ENCODE data around the gene IL11RA. TPM values are rescaled to one million over a fixed set of nuclear protein-coding genes. Genes with fewer than 3 reads are reported as not detected.

IL11RA gene
- total and polyA plus RNA-seq, 2 of the 8 experiments (the other 6 are each of a cell fraction or from before 2014, with no cell fraction given) = 5.5 to 9.1 TPM

GRCh38 chr9:34611251-34611810 lies 40.7 kb upstream of the IL11RA start:
- Histone ChIP-seq H3K18ac (ENCODE audit: extremely low read depth, low read length) (peak overlapping the region; percentile 90; the same call in 1 of the 2 replicates), H3K4me1 (replicated peaks in 1 of 4; ENCODE audit: control insufficient read depth in 3 of 4, insufficient read depth in 4 of 4, low read length in 3 of 4) (peaks cover 0 to 11% (median 6%) of the 10 kb centered on the region in 4 experiments; a peak in 6 of 7 replicates), H3K79me1 (ENCODE audit: low read depth, low read length) (no peaks in the 10 kb centered on the region), H4K5ac (ENCODE audit: insufficient read length, low read depth, low read length) (peak overlapping the region; percentile 77), H3K56ac (replicated peaks; ENCODE audit: insufficient read length, low read depth, low read length) (peak overlapping the region; percentile 70), H3K27ac (ENCODE audit: low read depth, low read length) (no peak overlapping the region), H3K23me2 (ENCODE audit: low read depth, low read length) (peaks cover 10% of the 10 kb centered on the region; the same call in 1 of the 2 replicates), H3K4me2 (ENCODE audit: insufficient read depth in 1 of 2, low read depth in 2 of 2, low read length in 2 of 2) (peak overlapping the region; percentile 81 to 94), H2BK12ac (ENCODE audit: low read depth, low read length) (peak overlapping the region; percentile 10; the same call in 1 of the 2 replicates), H3K27me3 (replicated peaks in 1 of 4; ENCODE audit: control insufficient read depth in 3 of 4, extremely low read depth in 1 of 4, insufficient read depth in 3 of 4, low read length in 3 of 4) (peaks cover 0 to 6% (median 2%) of the 10 kb centered on the region in 4 experiments; a peak in 2 of 7 replicates), H3K9me3 (ENCODE audit: insufficient read depth in 2 of 2, low read depth in 1 of 2, low read length in 1 of 2) (no peaks in the 10 kb centered on the region), H2AK5ac (ENCODE audit: low read depth, low read length) (no peak overlapping the region), H4K8ac (ENCODE audit: extremely low read depth, insufficient read depth, low read length) (peak overlapping the region; percentile 95), H2BK15ac (ENCODE audit: low read length) (0 out of 2 replicates have a peak overlapping the region, but pooled peaks have one; percentile 19), H2BK20ac (ENCODE audit: low read length) (no peak overlapping the region), H3K4me3 (ENCODE audit: extremely low read depth in 1 of 4, insufficient read depth in 2 of 4, low read depth in 3 of 4, low read length in 4 of 4) (peak overlapping the region; percentile 74 to 87 (median 82)), H3K79me2 (ENCODE audit: control insufficient read depth in 1 of 2, insufficient read depth in 2 of 2, low read length in 2 of 2) (no peaks in the 10 kb centered on the region), H3K36me3 (ENCODE audit: control insufficient read depth in 2 of 4, insufficient read depth in 4 of 4, low read length in 3 of 4) (no peaks in the 10 kb centered on the region), H4K20me1 (replicated peaks in 1 of 2; ENCODE audit: control insufficient read depth in 1 of 2, insufficient read depth in 2 of 2, low read length in 2 of 2) (no peaks in the 10 kb centered on the region), H3K23ac (ENCODE audit: insufficient read length) (no peak overlapping the region), H4K91ac (replicated peaks; ENCODE audit: insufficient read length, low read length) (peak overlapping the region; percentile 11), H3K14ac (ENCODE audit: insufficient read length) (peak overlapping the region; percentile 92), H2BK5ac (ENCODE audit: low read depth, low read length) (no peak overlapping the region), H2AFZ (ENCODE audit: low read length) (peak overlapping the region; percentile 75; the same call in 1 of the 2 replicates), H3K9ac (replicated peaks in 1 of 4; ENCODE audit: extremely low read depth in 1 of 4, low read depth in 3 of 4, low read length in 3 of 4) (peak overlapping the region in 3 of 4 experiments; percentile 79 to 83 (median 81); a peak in 6 of 7 replicates), H2BK120ac (replicated peaks; ENCODE audit: low read depth, low read length) (no peak overlapping the region), H3K4ac (replicated peaks; ENCODE audit: insufficient read length, low read depth, low read length) (peak overlapping the region; percentile 82)
- CTCF ChIA-PET (ENCODE audit: partially characterized antibody) = interaction anchor here (0.6 to 16.9 kb wide), 15 partner anchors 9 to 980 kb away, joined by 3 to 401 read pairs (median 5); partner anchors contain the start of genes ARID3C, DCTN3 and SIGMAR1
- no peak for DNase-seq (ENCODE audit: low read depth in 1 of 2, low spot score in 2 of 2)
- WGBS, 2 experiments (ENCODE audit: extremely low coverage in 1 of 2, insufficient coverage in 1 of 2, insufficient read length in 1 of 2, insufficient replicate concordance in 2 of 2, low coverage in 1 of 2, low lambda C conversion rate in 2 of 2, missing lambda C conversion rate in 1 of 2) = 57% methylated on average over 10 of the region's 10 CpGs; no CpG with 5 or more reads in 1 of the 2 experiments
- no peak for FAIRE-seq
- POLR2A ChIA-PET (ENCODE audit: partially characterized antibody) = interaction anchor here (0.7 to 3.4 kb wide), 7 partner anchors 20 to 101 kb away, joined by 3 to 17 read pairs (median 3); partner anchors contain the start of gene SIGMAR1
- TF ChIP-seq CEBPB (IDR thresholded peaks at IDR 0.05; ENCODE audit: low read depth, low read length) (no peak), KDM1A (IDR thresholded peaks at IDR 0.05; ENCODE audit: borderline replicate concordance, low read length) (no peak), RNF2 (IDR thresholded peaks at IDR 0.05; ENCODE audit: borderline replicate concordance, low read depth, low read length, missing control alignments, poor library complexity, severe bottlenecking) (no peak), KDM4A (IDR thresholded peaks at IDR 0.05; ENCODE audit: low read depth, low read length, severe bottlenecking) (no peak), BRCA1 (IDR thresholded peaks at IDR 0.05; ENCODE audit: low read depth, low read length) (no peak), RAD21 (IDR thresholded peaks at IDR 0.05 in 1 of 2, conservative IDR thresholded peaks at IDR 0.05 in 1 of 2; ENCODE audit: low read depth in 2 of 2, low read length in 2 of 2) (no peak), JUND (IDR thresholded peaks at IDR 0.05; ENCODE audit: low read length) (no peak), TEAD4 (IDR thresholded peaks at IDR 0.05; ENCODE audit: low read depth, low read length) (no peak), ATF3 (IDR thresholded peaks at IDR 0.05; ENCODE audit: insufficient read depth, low read depth, low read length) (no peak), EZH2 (IDR thresholded peaks at IDR 0.05; ENCODE audit: low read depth, low read length, severe bottlenecking) (no peak), NRF1 (IDR thresholded peaks at IDR 0.05; ENCODE audit: low read depth, low read length) (no peak)

Data from H1 (cell line).